Colon (tissue), 2 donors: ENCODE data around the gene MRPL19.
"Not testable (repeated sequence)": the region's sequence is repeated elsewhere in the genome, so short reads cannot be mapped to it uniquely, and the experiment has no call there.

Experiments used
- FAIRE-seq: peaks from 2 replicates; lab custom pipeline; 2012; peaks lifted over from hg19 to GRCh38; lab: Jason Lieb, UNC
- donor health status: control.
- donor health status: control.

Gene MRPL19

DNA sequence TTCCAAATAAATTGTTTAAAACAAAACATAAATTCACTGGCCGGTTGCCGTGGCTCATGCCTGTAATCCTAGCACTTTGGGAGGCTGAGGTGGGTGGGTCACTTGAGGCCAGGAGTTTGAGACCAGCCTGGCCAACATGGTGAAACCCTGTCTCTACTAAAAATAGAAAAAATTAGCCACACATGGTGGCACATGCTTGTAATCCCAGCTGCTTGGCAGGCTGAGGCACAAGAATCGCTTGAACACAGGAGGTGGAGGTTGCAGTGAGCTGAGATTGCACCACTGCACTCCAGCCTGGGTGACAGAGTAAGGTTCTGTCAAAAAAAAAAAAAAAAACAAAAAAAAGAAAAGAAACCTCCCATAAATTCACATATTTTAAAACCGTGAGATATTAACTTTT, 28.8 kb downstream of the MRPL19 start:
- not testable (repeated sequence) for FAIRE-seq

DNA sequence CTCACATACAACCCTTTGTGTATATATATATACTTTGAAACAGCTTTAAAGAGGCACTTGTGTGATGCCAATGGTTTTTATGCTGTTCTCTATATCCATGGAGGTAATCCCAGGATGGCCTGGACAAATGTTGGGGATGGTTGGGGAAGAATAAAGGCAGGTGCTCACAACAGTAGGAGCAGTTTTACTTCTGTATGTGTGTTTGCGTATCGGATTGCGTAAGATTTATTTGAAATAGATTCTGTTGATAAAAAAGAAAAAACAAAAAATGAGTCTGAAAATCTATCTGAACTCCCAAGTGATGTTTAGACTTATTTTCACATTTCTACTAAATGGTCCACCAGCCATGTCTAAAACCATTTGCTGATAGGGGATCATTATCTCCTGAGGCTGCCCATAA, 29.3 kb downstream of the MRPL19 start:
- no peak for FAIRE-seq

DNA sequence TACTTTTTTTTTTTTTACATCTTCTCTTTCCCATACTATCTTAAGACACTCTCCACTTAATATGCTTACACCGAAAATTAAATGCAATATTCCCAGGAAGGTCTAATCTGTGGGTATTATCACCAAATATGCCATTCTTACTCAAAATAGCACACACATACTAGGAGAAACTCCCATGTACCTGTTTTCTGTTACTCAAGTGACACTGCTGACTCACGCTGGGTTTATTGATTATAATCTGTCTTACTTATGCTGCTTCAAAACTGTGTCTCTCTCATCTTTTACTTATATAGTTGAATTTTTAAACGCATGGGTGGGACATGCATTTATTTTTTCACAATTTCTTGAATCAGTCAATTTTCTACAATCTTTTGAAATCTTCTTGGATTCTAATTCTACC, 29.9 kb downstream of the MRPL19 start:
- no peak for FAIRE-seq

DNA sequence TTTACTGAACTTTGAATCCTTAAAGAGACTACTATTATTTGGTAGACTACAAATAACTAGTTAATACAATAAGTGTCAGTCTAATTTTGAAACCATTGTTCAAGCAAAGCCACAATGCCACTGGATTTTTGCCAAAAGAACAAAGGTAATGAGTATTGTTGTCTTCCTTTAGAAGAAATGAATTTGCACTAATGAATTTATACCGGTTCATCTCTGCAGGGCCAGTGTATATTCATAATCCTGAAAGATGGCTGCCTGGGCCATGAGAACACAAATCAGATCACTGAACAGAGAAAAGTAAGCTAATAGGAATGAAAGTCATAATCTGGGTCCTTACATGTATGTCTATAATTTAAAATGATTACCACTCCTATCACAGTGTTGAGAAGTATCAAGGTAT, 33.0 kb downstream of the MRPL19 start:
- FAIRE-seq: no peak

DNA sequence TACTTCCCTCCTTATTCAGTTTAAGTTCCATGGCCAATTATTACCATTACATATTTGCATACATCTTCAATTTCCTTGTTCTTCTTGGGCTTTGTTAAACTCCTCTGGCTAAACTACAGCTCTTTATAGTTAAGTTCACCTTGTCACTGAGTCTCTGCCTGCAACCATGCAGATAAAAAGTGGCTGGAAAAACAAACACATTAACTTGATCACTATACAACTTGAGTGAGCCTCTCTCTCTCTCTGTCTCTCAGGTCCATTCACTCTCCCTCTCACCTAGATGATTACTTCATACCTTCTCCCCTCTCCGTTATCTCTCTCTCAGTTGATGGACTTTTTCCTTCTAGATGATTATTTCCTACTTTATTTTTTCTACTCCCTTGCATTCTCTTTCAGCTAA, 33.8 kb downstream of the MRPL19 start:
- no peak for FAIRE-seq

DNA sequence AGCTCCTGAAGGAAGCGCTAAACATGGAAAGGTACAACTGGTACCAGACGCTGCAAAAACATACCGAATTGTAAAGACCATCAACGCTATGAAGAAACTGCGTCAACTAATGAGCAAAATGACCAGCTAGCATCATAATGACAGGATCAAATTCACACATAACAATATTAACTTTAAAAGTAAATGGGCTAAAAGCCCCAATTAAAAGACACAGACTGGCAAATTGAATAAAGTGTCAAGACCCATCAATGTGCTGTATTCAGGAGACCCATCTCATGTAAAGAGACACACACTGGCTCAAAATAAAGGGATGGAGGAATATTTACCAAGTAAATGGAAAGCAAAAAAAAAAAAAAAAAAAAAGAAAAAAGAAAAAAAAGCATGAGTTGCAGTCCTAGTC, 36.8 kb downstream of the MRPL19 start:
- FAIRE-seq: not testable (repeated sequence)

DNA sequence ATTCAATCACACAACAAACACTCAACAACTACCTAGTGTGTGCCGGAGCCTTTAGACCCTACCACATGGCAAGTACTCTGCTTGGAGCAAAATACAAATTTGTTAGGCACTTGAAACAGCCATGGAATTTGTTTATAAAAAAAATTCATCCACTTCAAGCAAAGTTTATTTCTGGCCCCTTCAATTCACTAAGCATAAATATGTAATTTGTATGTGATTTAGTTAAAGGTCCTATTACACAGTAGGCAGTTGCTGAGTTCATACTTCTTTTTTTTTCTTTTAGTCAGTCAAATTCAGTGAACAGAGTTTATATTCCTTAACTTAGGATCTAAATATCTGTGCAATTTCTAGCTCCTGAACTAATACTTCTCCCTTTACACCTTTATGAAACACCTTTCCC, 41.6 kb downstream of the MRPL19 start:
- FAIRE-seq: no peak

DNA sequence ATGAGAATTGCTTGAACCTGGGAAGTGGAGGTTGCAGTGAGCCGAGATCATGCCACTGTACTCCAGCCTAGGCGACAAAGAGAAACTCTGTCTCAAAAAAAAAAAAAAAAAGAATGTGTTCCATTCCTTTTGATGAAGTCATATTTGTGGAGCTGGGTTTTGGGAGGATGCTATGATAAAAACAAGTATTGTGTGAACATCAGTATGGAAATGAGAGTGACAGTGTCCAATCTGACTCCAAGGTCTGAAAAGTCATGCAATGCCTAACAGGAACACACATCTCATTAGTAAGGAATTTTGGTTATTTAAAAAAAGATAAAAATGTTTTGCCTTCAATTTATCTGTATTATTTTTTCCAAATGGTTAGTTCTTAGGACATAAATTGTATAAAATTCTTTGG, 52.3 kb downstream of the MRPL19 start:
- FAIRE-seq: no peak

DNA sequence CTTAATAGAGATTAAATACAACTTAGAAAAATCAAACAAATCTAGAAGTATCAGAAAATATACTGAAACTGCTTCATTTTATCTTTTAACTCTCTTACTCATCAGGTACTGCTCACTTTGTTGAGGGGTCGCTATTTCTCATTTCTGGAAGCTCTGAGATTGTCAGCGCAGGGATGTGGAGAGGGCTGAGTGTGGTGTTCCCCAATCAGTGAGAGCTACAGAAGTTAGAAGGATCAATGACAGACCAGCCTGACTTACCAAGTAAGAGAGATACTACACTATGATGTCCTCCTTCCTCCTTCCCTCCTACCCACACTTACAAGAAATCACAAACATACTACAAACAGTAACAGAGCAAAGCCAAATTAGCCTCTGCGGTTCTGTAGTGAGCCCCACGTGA, 56.0 kb downstream of the MRPL19 start:
- FAIRE-seq: no peak

DNA sequence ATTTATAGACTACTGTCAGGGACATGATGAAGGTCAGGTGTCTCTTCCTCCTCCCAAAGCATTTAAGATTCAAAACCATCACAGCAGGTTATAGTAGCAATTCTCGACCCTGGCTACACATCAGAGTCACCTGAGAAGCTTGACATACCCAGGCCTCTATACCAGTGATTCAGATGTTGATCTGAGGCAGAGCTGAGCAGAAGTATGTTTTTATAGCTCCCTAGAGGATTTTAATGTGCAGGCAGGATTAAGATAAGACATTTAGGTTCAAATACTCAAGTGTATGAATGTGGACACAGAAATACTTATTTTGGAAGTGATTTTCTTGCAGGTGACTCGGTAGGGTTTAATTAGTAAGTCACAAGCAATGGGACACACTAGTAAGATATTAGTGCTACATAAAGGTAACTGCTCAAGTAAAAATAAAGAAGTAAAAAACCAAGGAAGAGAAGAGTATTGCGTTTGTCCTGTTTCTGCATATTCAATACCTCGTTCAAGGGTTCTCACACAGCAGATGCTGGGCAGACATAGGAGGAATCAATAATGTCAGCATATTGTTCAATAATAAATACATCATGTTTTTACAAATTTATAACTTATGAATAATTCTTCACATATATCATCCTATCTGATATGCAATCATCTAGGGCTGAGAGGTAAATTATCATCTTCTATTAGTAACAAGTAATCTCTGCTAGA, 57.2 kb downstream of the MRPL19 start:
- no peak for FAIRE-seq

DNA sequence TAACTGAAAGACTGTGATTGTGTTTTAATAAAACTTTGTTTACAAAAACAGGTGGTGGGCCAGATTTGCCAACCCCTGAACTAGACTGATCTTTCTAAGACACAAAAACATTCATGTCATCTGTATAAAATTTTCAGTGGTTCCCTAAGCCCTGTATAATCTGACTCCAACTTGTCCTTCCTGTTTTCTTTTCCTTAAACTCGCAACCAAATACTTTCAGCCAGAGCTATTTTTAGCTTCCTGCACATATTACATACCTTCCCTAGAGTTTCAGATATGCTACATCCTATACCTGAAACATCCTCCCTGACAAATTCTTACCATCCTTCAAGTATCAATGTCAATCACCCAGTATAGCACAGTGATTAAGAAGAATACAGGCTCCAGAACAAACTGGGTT, 59.3 kb downstream of the MRPL19 start:
- FAIRE-seq: no peak

DNA sequence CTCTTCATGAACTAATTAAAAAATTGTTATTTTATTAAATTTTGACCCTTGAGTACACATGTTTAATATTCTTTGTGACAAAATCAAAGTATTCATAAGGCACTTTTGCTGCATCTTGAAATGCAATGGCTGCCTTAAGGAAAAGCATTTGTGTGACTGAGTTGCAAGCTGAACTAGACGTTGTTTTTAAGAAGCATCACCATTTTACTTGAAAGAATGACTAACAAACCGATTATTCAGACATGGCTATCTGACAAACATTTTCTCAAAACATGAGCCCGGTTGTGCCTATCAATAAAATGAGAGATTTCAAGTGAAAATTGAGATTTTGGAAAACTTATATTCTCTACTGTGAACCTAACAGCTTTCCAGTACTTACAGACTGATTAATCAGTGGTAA, 61.3 kb downstream of the MRPL19 start:
- FAIRE-seq: no peak

DNA sequence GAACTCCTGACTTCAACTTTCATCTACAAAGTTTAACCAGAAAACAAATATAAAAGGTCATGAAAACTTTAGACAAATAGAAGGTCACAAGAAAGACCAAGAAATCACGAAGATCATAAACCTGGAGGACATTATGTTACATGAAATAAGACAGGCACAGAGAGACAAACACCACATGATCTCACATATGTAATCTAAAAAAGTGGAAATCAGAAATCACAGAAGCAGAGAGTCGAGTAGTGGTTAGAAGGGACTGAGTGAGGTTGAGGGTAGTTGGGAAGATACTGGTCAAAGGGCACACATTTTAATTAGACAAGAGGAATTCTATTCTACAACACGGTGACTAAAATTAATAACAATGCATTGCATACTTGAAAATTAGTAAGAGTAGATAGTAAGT, 62.7 kb downstream of the MRPL19 start:
- no peak for FAIRE-seq

DNA sequence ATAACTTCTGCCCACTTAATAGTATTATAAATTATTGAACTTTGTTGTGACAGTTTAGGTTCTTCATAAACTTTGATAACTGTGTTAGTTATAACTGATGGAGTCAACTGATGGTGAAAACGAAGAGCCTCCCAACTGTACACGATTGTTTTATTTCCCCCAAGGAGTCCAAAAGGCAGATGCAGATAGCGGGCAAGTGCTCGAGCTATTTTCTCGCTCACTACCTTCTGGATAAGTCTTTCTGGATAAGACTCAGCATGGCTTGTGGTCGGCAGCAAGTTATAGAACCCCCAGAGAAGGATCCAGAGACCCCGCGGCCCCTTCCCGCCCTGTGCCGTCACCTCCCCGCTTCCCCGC, 63.6 kb downstream of the MRPL19 start:
- FAIRE-seq: no peak

DNA sequence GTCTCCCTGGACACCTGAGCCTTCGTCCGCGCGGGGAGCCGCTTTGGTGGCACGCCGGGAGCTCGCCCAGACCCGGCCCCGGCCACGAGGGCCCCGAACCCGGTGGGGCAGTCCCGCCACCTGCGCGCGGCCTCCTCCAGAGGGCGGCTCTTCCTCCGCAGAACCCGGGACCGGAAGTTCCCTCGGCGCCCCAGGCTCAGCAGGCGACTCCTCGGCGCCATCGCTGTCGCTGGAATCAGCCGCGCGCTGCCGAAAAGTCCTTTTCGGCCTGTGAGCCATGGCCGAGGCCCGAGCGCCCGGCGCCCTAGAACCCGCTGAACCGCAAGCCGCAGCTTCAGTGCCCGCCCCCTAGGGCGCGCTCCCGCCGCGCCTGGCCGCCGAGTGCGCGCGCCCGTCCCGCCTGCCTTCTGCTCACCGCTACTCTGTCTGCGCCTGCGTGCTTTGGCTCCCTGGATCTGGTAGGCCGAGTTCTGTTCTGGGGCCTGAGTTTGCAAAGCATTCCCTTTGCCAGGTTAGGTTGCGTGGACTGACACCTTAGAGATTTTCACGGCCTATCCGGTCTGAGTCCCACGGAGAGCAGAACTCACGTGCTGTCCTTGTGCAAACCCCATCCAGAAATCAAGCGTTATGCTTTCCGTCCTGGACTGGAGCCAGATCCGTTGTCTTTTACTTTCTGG, 64.1 kb downstream of the MRPL19 start, which contains the start of gene GCFC2:
Gene GCFC2 (minus strand): TSS at position 339 of the 677 bp plus-strand sequence. CDS start 60 bp downstream, at position 279.
- no peak for FAIRE-seq

DNA sequence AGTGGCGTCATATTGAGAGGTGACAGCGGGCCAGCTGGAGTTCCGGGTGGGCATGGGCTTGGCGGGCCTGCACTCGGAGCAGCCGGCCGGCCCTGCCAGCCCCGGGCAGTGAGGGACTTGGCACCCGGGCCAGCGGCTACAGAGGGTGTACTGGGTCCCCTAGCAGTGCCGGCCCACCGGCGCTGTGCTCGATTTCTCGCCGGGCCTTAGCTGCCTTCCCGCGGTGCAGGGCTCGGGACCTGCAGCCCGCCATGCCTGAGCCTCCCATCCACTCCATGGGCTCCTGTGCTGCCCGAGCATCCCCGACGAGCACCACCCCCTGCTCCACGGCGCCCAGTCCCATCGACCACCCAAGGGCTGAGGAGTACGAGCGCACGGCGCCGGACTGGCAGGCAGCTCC, 65.0 kb downstream of the MRPL19 start:
- FAIRE-seq: not testable (repeated sequence)

DNA sequence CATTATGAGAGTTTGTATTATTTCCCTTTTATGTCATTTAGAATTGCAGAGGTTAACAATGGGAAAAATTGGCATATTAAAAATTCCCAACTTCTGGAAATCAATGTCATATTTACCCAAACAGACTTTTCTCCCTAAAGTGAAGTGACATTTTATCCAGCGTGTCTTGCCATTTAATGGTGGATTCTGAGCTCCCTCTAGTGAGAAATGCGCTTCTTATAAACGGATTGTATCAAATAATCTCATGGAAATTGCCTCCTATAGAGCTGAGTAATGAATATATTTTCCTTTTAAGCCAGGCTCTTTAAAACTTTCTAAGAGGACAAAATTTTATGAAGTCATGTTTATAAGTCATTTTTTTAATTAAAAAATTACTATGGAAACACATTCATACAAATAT, 69.8 kb downstream of the MRPL19 start:
- FAIRE-seq: no peak

DNA sequence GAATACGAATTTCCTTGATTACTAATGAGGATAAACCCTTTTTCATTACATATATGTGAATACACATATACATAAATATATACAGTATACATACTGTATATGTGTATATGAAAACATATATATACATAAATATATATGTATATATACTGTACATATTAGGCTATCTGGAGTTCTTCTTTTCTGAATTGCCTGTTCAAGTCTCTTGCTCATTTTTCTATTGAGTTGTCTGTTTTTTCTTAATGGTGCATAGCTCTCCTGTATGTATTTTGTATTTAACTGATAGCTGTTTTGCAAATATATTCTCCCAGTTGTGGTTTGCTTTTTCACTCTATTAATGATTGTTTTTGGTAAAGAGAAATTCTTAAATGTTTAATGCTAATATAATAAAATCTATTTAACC, 73.0 kb downstream of the MRPL19 start:
- FAIRE-seq: no peak

DNA sequence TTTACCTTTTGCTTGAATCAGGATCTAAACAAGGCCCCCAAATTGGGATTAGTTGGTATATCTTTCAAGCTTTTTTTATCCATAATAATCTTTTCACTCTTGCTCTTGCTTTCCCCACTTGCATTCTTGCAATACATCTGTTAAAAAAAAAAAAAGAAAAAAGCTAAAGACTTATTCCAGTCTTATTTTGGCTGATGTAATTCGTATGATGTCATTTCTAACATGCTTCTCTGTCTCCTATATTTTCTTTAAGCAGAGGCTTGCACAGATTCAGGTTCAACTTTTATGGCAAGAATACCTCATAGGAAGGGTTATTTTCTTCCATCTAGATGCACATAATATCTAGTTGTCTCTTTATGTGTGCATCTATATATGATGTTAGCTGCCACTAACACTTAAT, 73.9 kb downstream of the MRPL19 start:
- FAIRE-seq: no peak

DNA sequence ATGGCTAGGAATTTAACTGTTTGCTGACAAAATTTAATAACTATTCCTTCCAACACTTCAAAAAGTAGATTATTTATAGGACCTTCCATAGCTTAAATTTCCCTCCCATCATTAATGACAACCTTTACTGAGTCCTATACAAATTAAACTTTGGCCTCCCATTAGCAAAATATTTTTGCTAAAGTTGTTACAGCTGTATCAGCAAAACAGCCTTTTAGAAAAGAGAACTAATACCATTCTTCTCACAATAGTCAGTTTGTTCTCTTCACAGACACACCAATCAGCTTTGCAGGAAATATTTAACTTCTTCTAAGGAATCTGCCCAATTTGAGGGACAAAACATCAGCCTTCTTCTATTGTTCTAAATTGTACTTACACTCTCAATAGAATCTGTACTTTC, 76.1 kb downstream of the MRPL19 start:
- FAIRE-seq: no peak

DNA sequence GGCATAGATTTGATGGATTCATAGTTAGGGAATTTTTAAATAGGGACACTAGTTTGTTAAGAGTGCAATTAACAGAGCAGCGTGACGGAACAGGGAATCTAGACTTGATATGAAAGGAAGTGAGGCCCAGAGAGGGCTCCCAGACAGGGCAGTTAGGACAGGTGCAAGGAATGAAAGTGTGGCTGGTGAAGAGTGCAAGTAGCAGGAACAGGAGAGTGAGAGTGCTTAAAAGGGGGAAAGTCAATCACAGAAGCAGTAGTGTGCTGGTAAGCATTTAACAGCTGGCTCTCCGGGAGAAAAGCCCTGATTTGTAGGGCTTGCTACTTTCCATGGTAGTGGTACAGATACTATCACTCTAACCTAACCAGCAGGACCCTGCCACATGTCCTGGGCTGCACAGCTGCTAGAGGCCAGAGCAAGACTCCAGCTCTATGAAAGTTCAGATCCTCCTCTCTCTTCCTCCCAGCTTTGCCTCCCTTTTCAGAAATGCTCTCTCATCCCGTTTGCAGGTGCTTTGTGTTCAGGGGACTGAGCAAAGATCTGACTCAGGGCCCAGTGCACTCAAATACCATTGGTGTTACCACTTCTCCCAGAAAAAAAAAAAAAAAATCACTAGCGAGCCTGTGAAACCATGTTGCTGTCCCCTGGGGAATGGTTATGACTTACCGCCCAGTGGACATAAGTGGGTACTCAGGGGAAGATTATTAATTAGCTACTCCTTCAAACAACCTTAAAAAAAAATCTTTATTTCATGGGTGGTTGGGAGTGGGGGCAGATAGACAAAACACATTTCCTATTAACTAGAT, 82.2 kb downstream of the MRPL19 start:
- no peak for FAIRE-seq

DNA sequence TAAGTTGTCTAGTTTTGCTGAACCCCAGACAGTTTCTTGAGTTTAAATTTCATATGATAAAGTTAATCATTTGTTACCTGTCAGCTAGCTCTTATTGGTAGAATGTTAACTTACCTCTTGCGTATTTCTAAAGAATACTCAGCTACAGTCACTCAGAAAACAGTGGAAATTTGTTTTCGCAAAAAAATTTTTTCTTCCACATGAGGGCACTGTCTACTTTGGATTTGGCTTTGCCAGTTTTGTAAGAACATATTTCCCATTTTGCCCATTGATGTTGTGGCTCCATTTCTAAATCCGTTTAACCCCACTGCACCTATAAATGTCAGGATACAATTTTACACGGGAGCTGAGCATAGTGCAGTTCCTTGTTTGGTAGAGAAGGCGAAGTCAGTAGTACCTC, 83.3 kb downstream of the MRPL19 start:
- FAIRE-seq: no peak

DNA sequence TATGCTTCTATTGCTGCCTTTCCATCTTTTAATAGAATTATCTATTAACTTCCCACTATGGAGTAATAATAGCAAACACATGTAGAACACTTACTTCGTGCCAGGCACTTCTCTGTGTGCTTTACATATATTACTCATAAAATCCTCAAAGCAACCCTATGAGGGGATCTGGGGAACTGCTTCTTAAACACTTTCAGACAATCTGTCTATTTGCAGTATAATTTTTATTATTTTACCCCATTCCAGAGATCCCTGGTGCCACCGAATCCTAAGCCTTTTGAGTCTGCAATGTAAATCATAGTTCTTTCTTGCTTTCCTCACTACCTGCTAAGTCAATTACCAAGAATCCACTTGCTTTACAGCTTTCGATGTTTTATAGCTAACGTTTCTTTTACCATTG, 89.7 kb downstream of the MRPL19 start:
- FAIRE-seq: no peak
